ENCODE results near the gene LYZ. TPM values are rescaled to one million over a fixed set of nuclear protein-coding genes. Genes with fewer than 3 reads are reported as not detected.
"Not testable (repeated sequence)": the region's sequence is repeated elsewhere in the genome, so short reads cannot be mapped to it uniquely, and the experiment has no call there.

Gene LYZ
- total RNA-seq (2014; rRNA removed; shearing (Covaris generic)) = not detected in 2 replicates

DNA sequence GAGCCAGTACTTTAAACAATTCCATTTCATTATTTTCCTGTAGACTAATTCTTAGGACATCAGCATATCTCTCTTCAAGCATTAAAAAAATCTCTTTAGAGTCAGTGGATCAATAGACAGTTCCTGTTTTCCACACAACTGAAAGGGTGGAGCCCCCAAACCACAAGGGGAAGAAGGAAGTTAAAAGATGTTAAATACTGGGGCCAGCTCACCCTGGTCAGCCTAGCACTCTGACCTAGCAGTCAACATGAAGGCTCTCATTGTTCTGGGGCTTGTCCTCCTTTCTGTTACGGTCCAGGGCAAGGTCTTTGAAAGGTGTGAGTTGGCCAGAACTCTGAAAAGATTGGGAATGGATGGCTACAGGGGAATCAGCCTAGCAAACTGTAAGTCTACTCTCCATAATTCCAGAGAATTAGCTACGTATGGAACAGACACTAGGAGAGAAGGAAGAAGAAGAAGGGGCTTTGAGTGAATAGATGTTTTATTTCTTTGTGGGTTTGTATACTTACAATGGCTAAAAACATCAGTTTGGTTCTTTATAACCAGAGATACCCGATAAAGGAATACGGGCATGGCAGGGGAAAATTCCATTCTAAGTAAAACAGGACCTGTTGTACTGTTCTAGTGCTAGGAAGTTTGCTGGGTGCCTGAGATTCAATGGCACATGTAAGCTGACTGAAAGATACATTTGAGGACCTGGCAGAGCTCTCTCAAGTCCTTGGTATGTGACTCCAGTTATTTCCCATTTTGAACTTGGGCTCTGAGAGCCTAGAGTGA, at the start of gene LYZ:
Gene LYZ (plus strand): TSS at position 220 of the 777 bp plus-strand sequence. CDS start 28 bp downstream, at position 248.
- in situ Hi-C loops (cut with HindIII; ENCODE audit: low sequenced_read_pairs) = no loop called here
- DNase-seq (ENCODE audit: low spot score) = no peak

DNA sequence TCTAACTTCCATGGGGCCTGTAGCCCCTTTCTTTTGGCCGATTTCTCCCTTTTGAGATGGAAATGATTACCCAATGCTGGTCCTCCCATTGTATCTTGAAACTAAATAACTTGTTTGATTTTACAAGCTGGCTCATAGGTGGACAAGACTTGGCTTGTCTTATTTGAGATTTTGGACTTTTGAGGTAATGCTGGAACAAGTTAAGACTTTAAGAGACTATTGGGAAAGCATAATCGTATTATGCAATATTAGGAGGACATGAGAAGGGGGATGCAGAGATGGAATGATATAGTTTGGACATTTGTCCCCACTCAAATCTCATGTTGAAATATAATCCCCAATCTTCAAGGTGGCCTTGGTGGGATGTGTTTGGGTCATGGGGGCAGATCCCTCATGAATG, 49.2 kb upstream of the LYZ start:
- DNase-seq (ENCODE audit: low spot score) = no peak
- in situ Hi-C loops (cut with HindIII; ENCODE audit: low sequenced_read_pairs) = no loop called here

DNA sequence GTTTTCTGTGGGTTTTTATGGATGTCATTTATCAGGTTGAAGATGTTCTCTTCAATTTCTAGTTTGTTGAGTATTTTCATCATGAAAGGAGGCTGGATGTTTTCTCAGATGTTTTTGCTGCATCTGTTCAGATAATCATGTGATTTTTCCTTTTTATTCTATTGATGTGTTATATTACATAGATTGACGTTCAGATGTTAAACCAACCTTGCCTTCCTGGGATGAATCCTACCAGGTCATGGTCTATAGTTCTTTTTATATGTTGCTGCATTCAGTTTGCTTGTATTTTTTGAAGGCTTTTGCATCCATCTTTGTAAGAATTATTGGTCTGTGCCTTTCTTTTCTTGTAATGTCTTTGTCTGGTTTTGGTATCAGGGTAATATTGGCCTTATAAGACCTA, 43.9 kb upstream of the LYZ start:
- DNase-seq (ENCODE audit: low spot score) = no peak
- in situ Hi-C loops (cut with HindIII; ENCODE audit: low sequenced_read_pairs) = no loop called here

DNA sequence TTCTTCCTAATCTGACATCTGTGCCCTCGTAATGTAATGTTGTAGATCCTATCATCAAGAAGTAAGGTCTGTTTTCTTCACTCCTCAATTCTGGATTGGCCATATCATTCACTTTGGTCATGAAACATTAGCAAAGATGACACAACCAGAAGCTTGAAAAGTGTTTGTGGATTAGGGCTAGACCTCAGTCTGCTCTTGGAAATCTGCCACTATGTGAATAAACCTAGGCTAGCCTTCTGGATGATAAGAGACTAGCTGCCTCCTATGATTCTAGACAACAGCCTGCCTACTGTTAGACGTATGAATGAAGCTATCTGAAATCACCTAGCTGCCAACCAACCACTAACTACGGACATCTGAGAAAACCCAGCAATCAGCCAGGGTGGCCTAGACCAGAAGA, 38.7 kb upstream of the LYZ start:
- in situ Hi-C loops (cut with HindIII; ENCODE audit: low sequenced_read_pairs) = no loop called here
- DNase-seq (ENCODE audit: low spot score) = no peak

DNA sequence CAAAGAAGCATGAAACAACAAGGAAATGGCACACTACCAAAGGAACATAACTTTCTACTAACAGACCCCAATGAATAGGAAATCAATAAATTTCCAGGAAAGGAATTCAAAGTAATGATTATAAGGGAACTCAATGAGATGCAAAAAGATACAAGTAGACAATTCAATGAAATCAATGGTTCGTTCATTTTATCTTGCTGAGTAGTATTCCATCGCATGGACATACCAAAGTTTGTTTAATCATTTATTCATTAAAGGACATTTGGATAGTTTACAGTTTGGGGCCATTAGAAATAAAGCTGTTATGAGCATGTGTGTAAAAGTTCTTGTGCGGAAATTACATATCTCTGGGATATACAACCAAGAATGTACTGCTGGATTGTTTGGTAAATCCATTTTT, 35.0 kb upstream of the LYZ start:
- no peak for DNase-seq (ENCODE audit: low spot score)
- in situ Hi-C loops (cut with HindIII; ENCODE audit: low sequenced_read_pairs) = no loop called here

DNA sequence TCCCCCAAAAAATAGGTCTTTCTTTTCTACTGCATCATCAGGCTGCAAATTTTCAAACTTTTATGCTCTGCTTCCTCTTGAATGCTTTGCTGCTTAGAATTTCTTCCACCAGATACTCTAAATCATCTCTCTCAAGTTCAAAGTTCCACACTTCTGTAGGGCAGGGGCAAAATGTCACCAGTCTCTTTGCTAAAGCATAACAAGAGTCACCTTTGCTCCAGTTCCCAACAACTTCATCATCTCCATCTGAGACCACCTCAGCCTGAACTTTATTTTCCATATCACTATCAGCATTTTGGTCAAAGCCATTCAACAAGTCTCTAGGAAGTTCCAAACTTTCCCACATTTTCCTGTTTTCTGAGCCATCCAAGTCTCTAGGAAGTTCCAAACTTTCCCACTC, 31.4 kb upstream of the LYZ start:
- in situ Hi-C loops (cut with HindIII; ENCODE audit: low sequenced_read_pairs); DNase-seq (ENCODE audit: low spot score): not testable (repeated sequence)

DNA sequence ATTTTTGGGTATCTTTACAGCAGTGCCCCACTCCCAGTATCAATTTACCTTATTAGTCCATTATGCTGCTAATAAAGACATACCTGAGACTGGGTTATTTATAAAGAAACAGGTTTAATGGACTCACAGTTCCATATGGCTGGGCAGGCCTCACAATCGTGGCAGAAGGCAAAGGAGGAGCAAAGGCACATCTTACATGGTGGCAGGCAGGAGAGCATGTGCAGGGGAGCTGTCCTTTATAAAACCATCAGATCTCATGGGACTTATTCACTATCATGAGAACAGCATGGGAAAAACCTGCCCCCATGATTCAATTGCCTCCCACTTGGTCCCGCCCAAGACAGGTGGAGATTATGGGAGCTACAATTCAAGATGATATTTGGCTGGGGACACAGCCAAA, 30.9 kb upstream of the LYZ start:
- in situ Hi-C loops (cut with HindIII; ENCODE audit: low sequenced_read_pairs); DNase-seq (ENCODE audit: low spot score): not testable (repeated sequence)

DNA sequence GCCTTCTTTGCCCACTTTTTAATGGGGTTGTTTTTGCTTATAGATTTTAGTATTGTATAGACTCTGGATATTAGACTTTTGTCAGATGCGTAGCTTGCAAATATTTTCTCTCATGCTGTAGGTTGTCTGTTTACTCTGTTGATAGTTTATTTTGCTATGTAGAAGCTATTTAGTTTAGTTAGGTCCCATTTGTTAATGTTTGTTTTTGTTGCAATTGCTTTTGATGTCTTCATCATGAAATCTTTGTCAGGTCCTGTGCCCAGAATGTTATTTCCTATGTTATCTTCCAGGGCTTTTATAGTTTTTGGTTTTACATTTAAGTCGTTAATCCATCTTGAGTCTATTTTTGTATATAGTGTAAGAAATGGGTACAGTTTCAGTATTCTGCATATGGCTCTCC, 30.0 kb upstream of the LYZ start:
- DNase-seq (ENCODE audit: low spot score) = no peak
- in situ Hi-C loops (cut with HindIII; ENCODE audit: low sequenced_read_pairs) = no loop called here

DNA sequence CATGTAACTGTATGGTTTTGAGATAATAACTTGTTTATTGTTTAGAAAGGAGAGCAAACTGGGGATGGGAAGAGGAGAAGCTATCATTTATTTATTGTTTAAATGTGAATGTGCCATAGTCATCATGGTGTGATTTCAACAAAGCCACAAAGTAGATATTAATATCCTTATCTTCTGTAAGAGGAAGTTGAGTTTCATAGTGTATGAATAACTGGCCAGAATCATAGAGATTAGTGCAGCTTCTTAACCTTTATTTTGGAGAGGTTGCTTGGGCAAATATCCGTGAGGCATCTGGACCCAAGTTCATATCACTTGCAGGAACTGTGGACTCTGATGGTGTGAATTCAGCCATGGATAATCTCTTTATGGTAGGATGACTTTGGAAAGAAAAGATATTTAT, 26.8 kb upstream of the LYZ start:
- DNase-seq (ENCODE audit: low spot score) = no peak
- in situ Hi-C loops (cut with HindIII; ENCODE audit: low sequenced_read_pairs) = no loop called here

DNA sequence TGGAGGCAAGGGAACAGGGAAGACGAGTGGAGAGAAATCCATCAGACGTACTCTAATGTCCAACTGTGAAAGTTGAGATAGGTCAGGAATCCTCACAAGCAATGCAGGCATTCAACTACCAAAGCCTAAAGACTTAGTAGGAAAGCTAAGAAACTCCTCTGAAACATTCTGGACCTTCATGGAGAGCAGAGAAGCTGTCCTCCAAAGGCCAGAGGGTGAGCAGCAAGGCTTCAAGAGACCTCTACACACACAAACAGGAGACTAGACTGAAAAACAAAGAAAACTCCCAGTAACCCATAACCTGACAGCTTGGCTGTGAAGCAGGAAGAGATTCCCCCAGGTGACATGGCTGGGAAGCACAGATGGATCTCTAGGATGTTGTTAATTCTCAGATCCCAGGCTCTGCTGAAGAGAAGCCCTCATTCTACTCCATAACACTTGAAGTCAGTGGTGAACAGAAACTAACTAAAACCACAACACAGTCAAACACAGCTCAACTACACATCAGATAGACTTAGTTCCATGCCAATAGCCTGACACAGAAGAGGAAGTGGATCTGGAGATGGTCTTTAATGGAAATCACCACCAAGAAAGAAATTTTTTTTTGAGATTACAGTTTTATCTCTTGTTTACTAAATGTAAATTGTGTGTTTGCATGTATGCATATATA, 23.2 kb upstream of the LYZ start:
- in situ Hi-C loops (cut with HindIII; ENCODE audit: low sequenced_read_pairs) = no loop called here

DNA sequence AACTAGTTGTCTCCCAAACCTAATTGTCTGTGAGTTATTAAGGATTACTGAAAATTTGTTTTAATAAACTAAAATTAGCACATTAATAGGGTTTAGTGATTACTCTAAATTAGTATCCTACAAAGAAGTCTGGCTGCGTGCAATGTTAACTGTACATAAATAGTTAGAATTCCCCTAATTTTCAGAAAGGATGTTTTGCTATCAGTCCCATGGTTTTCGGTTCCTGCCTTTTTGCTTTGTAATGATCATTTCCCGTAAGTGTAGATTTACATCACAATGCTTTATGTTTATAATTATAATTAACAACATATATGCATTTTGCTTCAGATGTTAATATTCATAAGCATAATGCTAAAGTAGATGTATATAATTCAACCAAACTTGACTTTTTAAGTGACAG, 19.8 kb upstream of the LYZ start:
- in situ Hi-C loops (cut with HindIII; ENCODE audit: low sequenced_read_pairs) = no loop called here

More for the DNA sequence above, 23.2 kb upstream of the LYZ start:
- DNase-seq (ENCODE audit: low spot score) = no peak

DNA sequence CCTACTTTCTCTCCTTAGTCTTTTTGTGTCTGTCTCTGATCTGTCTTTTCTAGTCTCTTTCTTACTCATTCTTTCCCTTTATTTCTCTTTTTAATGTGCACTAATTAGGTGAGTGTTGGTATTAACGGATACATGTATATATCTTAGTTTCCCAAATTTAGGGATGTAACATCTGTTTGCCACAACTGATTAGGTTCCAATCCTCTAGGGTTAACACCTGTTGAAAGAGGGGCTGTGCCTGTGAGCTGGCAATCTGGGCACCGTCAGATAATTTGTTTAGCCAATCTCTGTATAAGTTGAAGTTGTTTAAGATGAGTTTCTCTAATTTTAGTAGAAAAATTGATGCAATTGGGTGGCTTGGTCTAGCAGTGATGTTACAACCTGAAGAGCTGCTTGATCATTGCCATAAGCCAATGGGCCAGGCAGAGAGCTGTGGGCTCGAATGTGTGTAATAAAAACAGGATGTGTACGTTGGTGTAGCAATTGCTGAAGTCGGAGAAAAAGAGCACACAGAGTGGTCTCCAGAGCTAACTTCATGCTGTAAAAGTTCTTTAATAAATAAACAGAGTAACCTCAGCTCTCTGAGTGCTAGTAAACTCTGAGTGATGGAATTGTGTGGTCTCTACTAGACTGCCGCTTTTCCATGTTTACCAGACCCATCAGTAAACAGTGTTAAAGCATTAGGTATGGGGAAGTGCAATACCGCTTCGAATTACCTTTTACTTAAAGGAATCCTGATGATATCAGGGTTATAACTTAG, 18.3 kb upstream of the LYZ start:
- no peak for DNase-seq (ENCODE audit: low spot score)
- in situ Hi-C loops (cut with HindIII; ENCODE audit: low sequenced_read_pairs) = no loop called here

More for the DNA sequence above, 19.8 kb upstream of the LYZ start:
- DNase-seq (ENCODE audit: low spot score) = no peak

DNA sequence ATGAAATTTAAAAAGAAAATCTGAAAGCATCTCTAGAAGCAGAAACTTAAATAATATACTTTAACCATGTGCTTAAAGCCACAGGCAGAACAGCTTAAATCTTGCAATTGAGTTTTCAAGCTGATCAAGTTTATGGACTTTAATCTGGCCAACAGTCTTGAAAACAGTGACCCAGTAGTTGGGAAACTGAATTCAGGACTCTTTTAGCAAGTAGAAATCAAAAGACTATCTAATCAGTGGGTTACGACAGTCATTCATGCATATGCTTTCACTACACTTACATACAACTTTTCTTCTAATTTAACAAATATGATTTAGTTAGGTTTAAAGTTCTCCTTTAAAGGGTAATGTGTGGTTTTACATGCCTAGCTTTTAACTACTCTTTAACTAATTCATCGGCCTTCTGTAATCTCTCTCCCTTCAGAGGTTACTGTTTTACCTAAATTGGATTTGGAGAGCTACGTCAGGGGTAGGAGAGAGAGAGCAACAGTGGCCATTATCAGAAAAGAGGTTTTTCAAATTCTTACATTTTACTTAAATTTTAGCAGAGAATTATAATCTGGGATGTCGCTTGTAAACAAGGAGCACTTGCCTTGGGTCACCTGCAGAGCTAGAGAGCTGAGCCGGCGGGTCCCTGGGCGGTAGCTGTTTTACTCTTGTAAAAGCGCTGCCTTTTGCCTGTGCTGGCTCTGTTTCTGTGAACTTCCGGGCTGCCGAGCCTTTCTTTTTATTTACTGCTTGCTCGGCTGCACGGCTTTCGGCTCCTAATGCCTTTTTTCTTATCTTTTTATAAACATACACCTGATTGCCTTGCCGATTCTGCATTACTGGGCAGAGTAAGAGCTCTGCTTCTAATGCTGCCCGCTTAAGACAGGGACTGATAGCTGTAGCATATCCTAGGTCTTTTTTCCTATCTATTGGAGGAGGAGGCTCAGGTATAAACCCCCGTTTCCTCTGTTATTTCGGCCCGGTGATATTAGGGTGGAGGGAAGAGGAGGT, 17.4 kb upstream of the LYZ start:
- in situ Hi-C loops (cut with HindIII; ENCODE audit: low sequenced_read_pairs) = no loop called here
- DNase-seq (ENCODE audit: low spot score) = peak; percentile 45

DNA sequence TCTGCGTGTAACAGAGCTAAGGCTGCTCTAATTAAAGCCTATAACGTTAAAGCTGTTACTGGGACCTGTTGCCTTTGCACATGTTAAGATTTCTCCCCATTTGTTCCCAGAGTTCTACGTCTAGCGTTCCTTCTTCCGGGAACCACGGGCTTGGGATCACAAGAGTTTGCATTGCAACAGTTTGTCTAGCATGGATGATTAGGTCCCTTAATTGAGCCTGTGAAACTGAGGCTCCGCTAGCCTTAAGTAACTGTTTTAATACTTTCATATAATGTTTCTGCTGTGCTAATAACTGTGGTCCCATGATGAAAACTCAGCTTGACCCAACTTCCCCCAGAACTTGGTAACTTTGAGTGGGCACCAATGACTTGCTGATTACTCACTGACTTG, 16.7 kb upstream of the LYZ start:
- in situ Hi-C loops (cut with HindIII; ENCODE audit: low sequenced_read_pairs) = no loop called here
- no peak for DNase-seq (ENCODE audit: low spot score)

DNA sequence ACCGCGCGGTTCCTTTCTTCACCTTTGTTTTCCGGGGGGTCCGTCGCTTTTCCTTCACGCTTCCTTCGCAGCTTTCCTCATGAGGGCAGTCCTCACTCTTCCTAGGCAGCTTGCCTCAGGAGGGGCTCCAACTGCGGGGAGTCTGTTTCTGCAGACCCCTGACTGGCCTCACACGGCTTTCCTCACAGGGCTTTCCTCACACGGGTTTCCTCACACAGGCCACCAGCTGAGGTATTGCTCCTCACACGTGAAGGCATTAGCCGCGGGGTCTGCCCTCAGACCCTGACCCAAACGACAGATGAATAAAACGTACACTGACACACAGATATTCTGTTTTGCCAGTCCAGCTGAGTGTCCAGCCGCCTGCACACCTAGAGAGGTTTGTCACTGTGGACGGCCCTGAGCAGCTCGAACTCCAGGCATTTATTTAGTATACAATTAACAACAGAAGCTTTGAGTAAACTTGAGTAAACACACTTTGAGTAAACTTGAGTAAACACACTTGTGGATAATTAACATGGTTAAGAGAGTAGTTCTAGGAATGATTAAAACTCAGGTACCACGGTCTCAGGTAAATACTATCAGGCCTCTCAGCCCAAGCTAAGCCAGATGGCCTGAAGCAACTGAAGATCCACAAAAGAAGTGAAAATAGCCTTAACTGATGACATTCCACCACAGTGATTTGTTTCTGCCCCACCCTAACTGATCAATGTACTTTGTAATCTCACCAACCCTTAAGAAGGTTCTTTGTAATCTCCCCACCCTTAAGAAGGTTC, 16.1 kb upstream of the LYZ start:
- DNase-seq (ENCODE audit: low spot score) = no peak
- in situ Hi-C loops (cut with HindIII; ENCODE audit: low sequenced_read_pairs) = no loop called here

DNA sequence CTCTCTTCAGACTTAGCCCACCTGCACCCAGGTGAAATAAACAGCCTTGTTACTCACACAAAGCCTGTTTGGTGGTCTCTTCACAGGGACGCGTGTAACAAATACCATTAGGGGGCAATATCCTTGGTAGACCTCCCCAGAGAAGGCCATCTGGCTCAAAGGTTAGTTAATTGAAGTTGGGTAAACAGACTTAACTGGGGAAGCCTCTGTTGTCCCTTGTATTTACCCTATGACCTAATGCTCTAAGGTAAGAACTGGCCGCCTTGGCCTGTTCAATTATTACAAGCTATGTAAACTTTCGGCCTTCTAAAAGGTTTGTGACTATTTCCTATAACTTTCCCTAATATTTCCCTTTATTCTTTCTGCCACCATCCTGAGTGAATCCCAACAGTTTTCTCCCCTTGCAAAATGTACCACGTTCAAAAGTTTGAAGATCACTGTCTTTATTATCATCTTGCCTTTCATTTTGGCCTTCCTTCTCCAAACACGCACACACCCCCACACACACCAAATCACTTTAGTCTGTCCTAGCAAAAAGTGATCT, 15.3 kb upstream of the LYZ start:
- no peak for DNase-seq (ENCODE audit: low spot score)
- in situ Hi-C loops (cut with HindIII; ENCODE audit: low sequenced_read_pairs) = no loop called here

DNA sequence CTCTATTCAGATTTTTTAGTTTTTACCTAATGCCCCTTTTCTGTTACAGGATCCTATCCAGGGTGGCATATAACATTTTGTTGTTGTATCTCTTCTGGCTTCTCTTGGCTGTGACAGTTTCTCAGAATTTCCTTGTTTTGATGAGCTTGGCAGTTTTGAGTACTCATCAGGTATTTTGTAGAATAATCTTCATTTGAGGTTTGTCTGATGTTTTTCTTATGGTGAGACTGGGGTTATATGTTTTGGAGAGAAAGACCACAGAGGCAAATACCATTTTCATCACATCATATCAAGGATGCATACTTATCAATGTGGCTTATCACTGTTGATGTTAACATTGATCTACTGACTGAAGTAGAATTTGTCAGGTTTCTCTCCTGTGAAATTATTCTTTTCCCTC, 14.0 kb upstream of the LYZ start:
- no peak for DNase-seq (ENCODE audit: low spot score)
- in situ Hi-C loops (cut with HindIII; ENCODE audit: low sequenced_read_pairs) = no loop called here
